GM21515 (cell line): ENCODE measurements around the gene GRM1.
A peak's percentile ranks its signal among the peaks of the same experiment; 100 is the strongest.

ENCODE experiments used
- ATAC-seq: cut with Tn5 transposase; IDR thresholded peaks from one replicate; pipeline ENCODE4 v1.9.1; 2021; ENCODE audit not compliant: unreplicated experiment

GRM1 gene

GRCh38 chr6:146028851-146029572, at the start of gene GRM1:
Gene GRM1, plus strand, starts transcription at chr6:146029062. Its CDS starts 456 bp downstream, at chr6:146029518.
- no peak for ATAC-seq

GRCh38 chr6:146009338-146009737, 19.5 kb upstream of the GRM1 start:
- no peak for ATAC-seq

GRCh38 chr6:146014233-146014632, 14.6 kb upstream of the GRM1 start:
- no peak for ATAC-seq

- ATAC-seq, result no peak
Observed at GRCh38 chr6:146017672-146018071, 11.2 kb upstream of the GRM1 start.

- no peak for ATAC-seq
Observed at GRCh38 chr6:146026873-146027272, 2.0 kb upstream of the GRM1 start.

- no peak for ATAC-seq
Observed at GRCh38 chr6:146027586-146028251, 1.1 kb upstream of the GRM1 start.

- ATAC-seq, result peak; percentile 59
Observed at GRCh38 chr6:146028252-146028795, 538 bp upstream of the GRM1 start.

GRCh38 chr6:146029573-146030184, 817 bp downstream of the GRM1 start:
- no peak for ATAC-seq

GRCh38 chr6:146032387-146032786, 3.5 kb downstream of the GRM1 start:
- ATAC-seq, result no peak

GRCh38 chr6:146040360-146040759, 11.5 kb downstream of the GRM1 start:
- no peak for ATAC-seq

- no peak for ATAC-seq
Observed at GRCh38 chr6:146041282-146041681, 12.4 kb downstream of the GRM1 start.

GRCh38 chr6:146047371-146047770, 18.5 kb downstream of the GRM1 start:
- no peak for ATAC-seq

- ATAC-seq, result no peak
Observed at GRCh38 chr6:146050168-146050567, 21.3 kb downstream of the GRM1 start.

GRCh38 chr6:146056506-146056905, 27.6 kb downstream of the GRM1 start:
- ATAC-seq, result no peak

GRCh38 chr6:146065690-146066089, 36.8 kb downstream of the GRM1 start:
- no peak for ATAC-seq

- no peak for ATAC-seq
Observed at GRCh38 chr6:146066506-146066905, 37.6 kb downstream of the GRM1 start.

- ATAC-seq, result no peak
Observed at GRCh38 chr6:146071781-146072180, 42.9 kb downstream of the GRM1 start.

GRCh38 chr6:146077992-146078391, 49.1 kb downstream of the GRM1 start:
- no peak for ATAC-seq

- ATAC-seq, result no peak
Observed at GRCh38 chr6:146087386-146087785, 58.5 kb downstream of the GRM1 start.

GRCh38 chr6:146090474-146090873, 61.6 kb downstream of the GRM1 start:
- no peak for ATAC-seq

GRCh38 chr6:146092961-146093686, 64.3 kb downstream of the GRM1 start:
- ATAC-seq, result no peak
